Muscle of back (tissue), 11 donors: Measurements from ENCODE around the gene TRANK1. TPM values are rescaled to one million over a fixed set of nuclear protein-coding genes. Genes with fewer than 3 reads are reported as not detected.
"Not testable (repeated sequence)": the region's sequence is repeated elsewhere in the genome, so short reads cannot be mapped to it uniquely, and the experiment has no call there.

Source experiments
- DNase-seq, 3 donors: peaks; one replicate each; pipeline versions ENCODE4 v3.0.0 to v3.0.0-alpha.2; 2013
- polyA plus RNA-seq, 10 donors: library from polyadenylated mRNA; unstranded; fragments of 120-200 nt; gene quantifications; one replicate each; pipeline ENCODE4 v1.2.1, GENCODE V29; 2013; ENCODE audit not compliant: insufficient read length in 10 of 10

Gene TRANK1
- polyA plus RNA-seq, 10 donors: 4.3 to 7.8 (median 5.1) TPM

GRCh38 chr3:36957862-36958686 is 13.2 kb upstream of the TRANK1 start:
- no peak for DNase-seq

GRCh38 chr3:36957063-36957462 is 12.2 kb upstream of the TRANK1 start:
- no peak for DNase-seq

GRCh38 chr3:36956155-36956554 is 11.3 kb upstream of the TRANK1 start:
- no peak for DNase-seq

GRCh38 chr3:36954452-36955134 is 9.7 kb upstream of the TRANK1 start:
- no peak for DNase-seq

GRCh38 chr3:36947814-36948213 is 3.0 kb upstream of the TRANK1 start:
- DNase-seq: not testable (repeated sequence)

GRCh38 chr3:36945333-36945980 is 603 bp upstream of the TRANK1 start:
- no peak for DNase-seq

GRCh38 chr3:36944012-36944640 is 728 bp downstream of the TRANK1 start:
- peak; percentile 51 to 93 (median 79) for DNase-seq

GRCh38 chr3:36943601-36944000 is 1.3 kb downstream of the TRANK1 start:
- no peak for DNase-seq

- DNase-seq: no peak
These were observed 2.1 kb downstream of the TRANK1 start for GRCh38 chr3:36942638-36943248.

GRCh38 chr3:36941658-36942057 is 3.2 kb downstream of the TRANK1 start:
- DNase-seq: no peak

- DNase-seq: no peak
These were observed 3.7 kb downstream of the TRANK1 start for GRCh38 chr3:36941162-36941561.

GRCh38 chr3:36937492-36937891 is 7.4 kb downstream of the TRANK1 start:
- no peak for DNase-seq

- no peak for DNase-seq
These were observed 11.1 kb downstream of the TRANK1 start for GRCh38 chr3:36933540-36934296.

- not testable (repeated sequence) for DNase-seq
These were observed 13.4 kb downstream of the TRANK1 start for GRCh38 chr3:36931424-36931823.

GRCh38 chr3:36928220-36928619 is 16.6 kb downstream of the TRANK1 start:
- no peak for DNase-seq

GRCh38 chr3:36926292-36926897 is 18.5 kb downstream of the TRANK1 start:
- DNase-seq: no peak

GRCh38 chr3:36924744-36925521 is 19.9 kb downstream of the TRANK1 start:
- DNase-seq: no peak

- DNase-seq: no peak
These were observed 20.7 kb downstream of the TRANK1 start for GRCh38 chr3:36923981-36924743.

GRCh38 chr3:36923523-36923943 is 21.3 kb downstream of the TRANK1 start:
- DNase-seq: no peak
